CD4-positive, CD25-positive, alpha-beta regulatory T cell (primary cell): Measurements from ENCODE around the gene CDC42BPG. TPM values are rescaled to one million over a fixed set of nuclear protein-coding genes. Genes with fewer than 3 reads are reported as not detected.
A peak's percentile ranks its signal among the peaks of the same experiment; 100 is the strongest.

ENCODE experiments used
- ATAC-seq, 2 donors: fragments of 150-1000 bp; cut with Tn5 transposase; one replicate each; pipeline ENCODE4 v1.10.0; 2021; ENCODE audit warnings: low read depth in 2 of 2, moderate number of reproducible peaks in 2 of 2, moderate library complexity in 1 of 2
- DNase-seq, 3 donors: peaks; one replicate each; pipeline versions ENCODE4 v3.0.0 to v3.0.0-alpha.2; 2012 to 2022; ENCODE audit warnings: mixed read lengths in 1 of 3
- H3K27ac ChIP-seq: one replicate; pipeline ENCODE4 v1.7.0; 2013; ENCODE audit warnings: mild to moderate bottlenecking, low read length; ENCODE audit not compliant: insufficient read depth, poor library complexity, severe bottlenecking
- H3K27me3 ChIP-seq: one replicate; pipeline ENCODE4 v1.7.0; 2013; ENCODE audit warnings: low read length; ENCODE audit not compliant: control insufficient read depth, insufficient read depth
- H3K36me3 ChIP-seq: one replicate; pipeline ENCODE4 v1.7.0; 2013; ENCODE audit warnings: mild to moderate bottlenecking, low read length, moderate library complexity; ENCODE audit not compliant: control insufficient read depth, insufficient read depth
- H3K4me1 ChIP-seq: 2 replicates; pipeline ENCODE4 v1.7.0; 2013; ENCODE audit warnings: mild to moderate bottlenecking, low read length; ENCODE audit not compliant: insufficient read depth, control insufficient read depth, poor library complexity, severe bottlenecking
- H3K4me3 ChIP-seq: one replicate; pipeline ENCODE4 v1.7.0; 2013; ENCODE audit warnings: low read depth, mild to moderate bottlenecking, low read length, moderate library complexity
- H3K9me3 ChIP-seq, 2 experiments: 1 replicate in 1 of 2; 2 replicates in 1 of 2; pipeline ENCODE4 v1.7.0; 2013; ENCODE audit warnings: low read length in 2 of 2, mild to moderate bottlenecking in 1 of 2, moderate library complexity in 1 of 2; ENCODE audit not compliant: control insufficient read depth in 2 of 2
- H3K27ac Mint-ChIP-seq, 3 donors: one replicate each; pipeline ENCODE4 v1.8.0; 2020 to 2022; ENCODE audit warnings: mild to moderate bottlenecking in 3 of 3, mixed read lengths in 3 of 3, moderate library complexity in 2 of 3
- H3K27me3 Mint-ChIP-seq: one replicate; pipeline ENCODE4 v1.8.0; 2022; ENCODE audit warnings: mild to moderate bottlenecking, mixed read lengths
- H3K36me3 Mint-ChIP-seq: one replicate; pipeline ENCODE4 v1.8.0; 2020; ENCODE audit warnings: mixed read lengths
- H3K4me1 Mint-ChIP-seq, 4 donors: one replicate each; pipeline ENCODE4 v1.8.0; 2020 to 2022; ENCODE audit warnings: mixed read lengths in 4 of 4, mild to moderate bottlenecking in 1 of 4
- H3K4me3 Mint-ChIP-seq, 4 donors: one replicate each; pipeline ENCODE4 v1.8.0; 2020 to 2022; ENCODE audit warnings: mild to moderate bottlenecking in 4 of 4, mixed read lengths in 4 of 4, moderate library complexity in 3 of 4
- H3K9me3 Mint-ChIP-seq, 7 donors: one replicate each; pipeline ENCODE4 v1.8.0; 2020 to 2022; ENCODE audit warnings: mixed read lengths in 7 of 7, mild to moderate bottlenecking in 3 of 7, moderate library complexity in 2 of 7
- polyA plus RNA-seq, 4 donors: library from polyadenylated mRNA; unstranded; fragments of 300-500 nt; fragmentation: Illumina TruSeq; gene quantifications; one replicate each; pipeline ENCODE4 v1.2.3, GENCODE V29; 2021
- total RNA-seq: library from RNA; stranded (reverse); gene quantifications from one replicate; pipeline ENCODE4 v1.2.3, GENCODE V29; 2022

The CDC42BPG gene
- total and polyA plus RNA-seq, 5 donors from 2014 or later = 0.11 to 11.6 (median 0.13) TPM; not detected in 2

GRCh38 chr11:64854157-64854533 lies 9.7 kb upstream of the CDC42BPG start:
- H3K4me3 ChIP-seq = no peak overlapping the region
- Mint-ChIP-seq H3K4me1 (peaks cover 0 to 94% (median 39%) of the 10 kb centered on the region in 4 donors), H3K27ac (peak overlapping the region; percentile 85 to 93 (median 92)), H3K36me3 (peaks cover 16% of the 10 kb centered on the region), H3K27me3 (no peaks in the 10 kb centered on the region), H3K9me3 (peaks cover 0 to 1% (median 0%) of the 10 kb centered on the region in 7 donors), H3K4me3 (peak overlapping the region in 3 of 4 donors; percentile 39 to 85 (median 72))
- no peak for DNase-seq
- H3K4me1 ChIP-seq = peaks cover 99% of the 10 kb centered on the region
- H3K27ac ChIP-seq = peak overlapping the region; percentile 91
- H3K9me3 ChIP-seq = no peaks in the 10 kb centered on the region
- ATAC-seq = no peak
- peaks cover 32% of the 10 kb centered on the region for H3K36me3 ChIP-seq
- no peaks in the 10 kb centered on the region for H3K27me3 ChIP-seq

- Histone ChIP-seq H3K9me3 (no peaks in the 10 kb centered on the region), H3K4me1 (peaks cover 99% of the 10 kb centered on the region), H3K4me3 (no peak overlapping the region), H3K36me3 (peaks cover 32% of the 10 kb centered on the region), H3K27me3 (no peaks in the 10 kb centered on the region), H3K27ac (peak overlapping the region; percentile 91)
- peak in 1 of 2 donors; percentile 27 for ATAC-seq
- peaks cover 0 to 1% (median 0%) of the 10 kb centered on the region in 7 donors for H3K9me3 Mint-ChIP-seq
- H3K27ac Mint-ChIP-seq = peak overlapping the region; percentile 93 to 96 (median 95)
- H3K36me3 Mint-ChIP-seq = peaks cover 16% of the 10 kb centered on the region
- H3K27me3 Mint-ChIP-seq = no peaks in the 10 kb centered on the region
- peak overlapping the region; percentile 72 to 85 (median 78) for H3K4me3 Mint-ChIP-seq
- peak in 1 of 3 donors; percentile 66 for DNase-seq
- H3K4me1 Mint-ChIP-seq = peaks cover 0 to 94% (median 40%) of the 10 kb centered on the region in 4 donors
These were observed 9.3 kb upstream of the CDC42BPG start for GRCh38 chr11:64853709-64854108.

- Mint-ChIP-seq H3K27ac (peak overlapping the region; percentile 93 to 97 (median 96)), H3K27me3 (no peaks in the 10 kb centered on the region), H3K4me3 (peak overlapping the region; percentile 80 to 85 (median 84)), H3K9me3 (peaks cover 0 to 1% (median 0%) of the 10 kb centered on the region in 7 donors), H3K4me1 (peaks cover 0 to 94% (median 43%) of the 10 kb centered on the region in 4 donors), H3K36me3 (peaks cover 16% of the 10 kb centered on the region)
- peak overlapping the region; percentile 91 for H3K27ac ChIP-seq
- no peaks in the 10 kb centered on the region for H3K9me3 ChIP-seq
- DNase-seq (no peak), ATAC-seq (no peak)
- H3K36me3 ChIP-seq = peaks cover 28% of the 10 kb centered on the region
- H3K27me3 ChIP-seq = no peaks in the 10 kb centered on the region
- no peak overlapping the region for H3K4me3 ChIP-seq
- peaks cover 99% of the 10 kb centered on the region for H3K4me1 ChIP-seq
These were observed 8.5 kb upstream of the CDC42BPG start for GRCh38 chr11:64852804-64853509.

- Mint-ChIP-seq H3K4me1 (peaks cover 0 to 96% (median 47%) of the 10 kb centered on the region in 4 donors), H3K27me3 (no peaks in the 10 kb centered on the region), H3K9me3 (peaks cover 0 to 1% (median 0%) of the 10 kb centered on the region in 7 donors), H3K36me3 (peaks cover 12% of the 10 kb centered on the region), H3K4me3 (peak overlapping the region; percentile 73 to 85 (median 82)), H3K27ac (peak overlapping the region; percentile 93 to 97 (median 96))
- Histone ChIP-seq H3K27me3 (no peaks in the 10 kb centered on the region), H3K27ac (peak overlapping the region; percentile 91), H3K9me3 (no peaks in the 10 kb centered on the region), H3K36me3 (peaks cover 20% of the 10 kb centered on the region), H3K4me3 (peak overlapping the region; percentile 55), H3K4me1 (peaks cover 97% of the 10 kb centered on the region)
- DNase-seq (peak in 2 of 3 donors; percentile 19 to 66), ATAC-seq (peak in 1 of 2 donors; percentile 15)
These were observed 7.4 kb upstream of the CDC42BPG start for GRCh38 chr11:64851831-64852351.

- Histone ChIP-seq H3K36me3 (peaks cover 20% of the 10 kb centered on the region), H3K27ac (peak overlapping the region; percentile 91), H3K27me3 (no peaks in the 10 kb centered on the region), H3K4me3 (peak overlapping the region; percentile 44), H3K9me3 (no peaks in the 10 kb centered on the region), H3K4me1 (peaks cover 89% of the 10 kb centered on the region)
- H3K4me1 Mint-ChIP-seq = peaks cover 0 to 89% (median 46%) of the 10 kb centered on the region in 4 donors
- DNase-seq (peak in 2 of 3 donors; percentile 58 to 75), ATAC-seq (peak; percentile 21 to 35)
- no peaks in the 10 kb centered on the region for H3K27me3 Mint-ChIP-seq
- peaks cover 12% of the 10 kb centered on the region for H3K36me3 Mint-ChIP-seq
- H3K4me3 Mint-ChIP-seq = peak overlapping the region; percentile 73 to 85 (median 82)
- peaks cover 0 to 1% (median 0%) of the 10 kb centered on the region in 7 donors for H3K9me3 Mint-ChIP-seq
- peak overlapping the region; percentile 93 to 97 (median 96) for H3K27ac Mint-ChIP-seq
These were observed 6.6 kb upstream of the CDC42BPG start for GRCh38 chr11:64850979-64851567.

- H3K27me3 Mint-ChIP-seq = no peaks in the 10 kb centered on the region
- Histone ChIP-seq H3K27me3 (no peaks in the 10 kb centered on the region), H3K4me3 (no peak overlapping the region), H3K9me3 (no peaks in the 10 kb centered on the region), H3K27ac (peak overlapping the region; percentile 33), H3K36me3 (peaks cover 12% of the 10 kb centered on the region), H3K4me1 (peaks cover 82% of the 10 kb centered on the region)
- peak overlapping the region; percentile 22 to 65 (median 30) for H3K4me3 Mint-ChIP-seq
- DNase-seq = no peak
- peaks cover 3% of the 10 kb centered on the region for H3K36me3 Mint-ChIP-seq
- H3K27ac Mint-ChIP-seq = peak overlapping the region; percentile 36 to 97 (median 54)
- no peak for ATAC-seq
- H3K9me3 Mint-ChIP-seq = no peaks in the 10 kb centered on the region
- peaks cover 0 to 82% (median 47%) of the 10 kb centered on the region in 4 donors for H3K4me1 Mint-ChIP-seq
These were observed 5.3 kb upstream of the CDC42BPG start for GRCh38 chr11:64849598-64850356.
